ENCODE results near the gene OTOL1.

OTOL1 gene

GRCh38 chr3:161545824-161546223, 49.2 kb downstream of the OTOL1 start:
- DNase-seq (ENCODE audit: low spot score), result no peak

- DNase-seq (ENCODE audit: low spot score), result no peak
These were observed 51.7 kb downstream of the OTOL1 start for GRCh38 chr3:161548301-161548700.

DNA sequence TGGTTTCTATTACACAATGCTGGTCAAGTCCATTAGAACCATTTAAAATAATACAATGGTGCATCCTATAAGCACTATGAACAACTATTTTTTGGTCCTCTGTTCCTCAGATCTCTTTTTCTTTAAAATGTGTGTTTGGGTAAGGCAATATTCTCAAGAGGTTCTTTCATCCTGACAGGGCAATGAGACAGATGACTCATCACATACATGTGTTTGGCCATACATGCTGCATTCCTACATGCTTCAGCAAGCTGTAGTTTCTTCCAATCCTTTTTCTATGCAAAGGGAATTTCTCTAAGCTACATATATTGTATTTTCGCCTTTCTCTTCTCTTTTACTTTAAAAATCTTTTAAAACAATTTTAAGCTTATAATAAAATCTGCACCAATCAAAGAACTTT, 52.7 kb downstream of the OTOL1 start:
- DNase-seq (ENCODE audit: low spot score), result no peak

GRCh38 chr3:161550491-161551195, 54.0 kb downstream of the OTOL1 start:
- no peak for DNase-seq (ENCODE audit: low spot score)

DNA sequence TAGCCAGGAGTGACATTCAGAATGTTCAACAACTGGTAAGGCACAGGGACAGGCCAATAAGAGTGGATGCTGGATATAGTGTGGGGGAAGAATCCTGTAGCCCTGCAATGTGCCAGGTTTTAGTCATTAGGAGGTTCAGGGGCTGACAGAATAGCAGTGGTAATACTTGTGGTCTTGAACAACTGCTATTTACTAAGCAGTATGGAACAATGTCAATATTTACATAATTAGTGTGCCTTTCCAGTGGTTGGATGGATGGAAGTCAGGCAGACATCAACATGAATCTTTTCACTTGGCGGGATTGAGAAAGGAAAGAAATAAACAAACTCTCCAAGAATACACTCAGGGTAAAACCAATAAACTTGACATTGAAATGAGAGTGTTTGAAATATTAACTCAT, 55.1 kb downstream of the OTOL1 start:
- DNase-seq (ENCODE audit: low spot score), result no peak

DNA sequence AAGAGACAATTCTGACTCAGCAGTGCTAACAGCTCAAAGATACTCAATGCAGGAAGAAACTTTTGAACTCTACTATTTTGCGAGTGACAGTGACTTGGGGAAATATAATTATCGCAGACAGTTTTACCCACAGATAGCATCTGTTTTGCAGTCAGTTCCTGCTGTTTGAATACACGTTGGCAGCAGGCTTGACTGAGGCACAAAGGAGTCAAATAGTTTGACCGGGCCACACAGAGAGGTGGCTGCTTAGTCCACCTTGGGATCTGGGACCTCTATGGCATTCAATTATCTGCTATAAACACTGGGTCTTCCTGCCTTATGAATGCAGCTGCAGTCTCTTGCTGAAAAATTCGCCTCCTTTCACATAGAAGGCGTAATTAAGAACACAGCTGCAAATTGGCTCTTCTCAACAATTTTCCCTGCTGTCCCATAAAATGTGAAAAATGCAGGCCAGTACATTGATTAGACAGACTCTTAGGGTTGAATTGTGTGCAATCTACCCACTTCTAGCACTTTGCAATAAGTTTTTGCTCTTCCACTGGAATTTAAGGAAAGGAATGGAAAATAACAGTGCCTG, 56.5 kb downstream of the OTOL1 start:
- no peak for DNase-seq (ENCODE audit: low spot score)

Measured in hepatic stellate cell (primary cell).